K562 treated with DMSO at 1 percent for 48 hours (cell line): ENCODE data around the gene RPL39. TPM values are rescaled to one million over a fixed set of nuclear protein-coding genes. Genes with fewer than 3 reads are reported as not detected.

Experiments
- total RNA-seq: library from RNA; unstranded; fragments of 300-600 nt; gene quantifications from 2 replicates; pipeline ENCODE4 v1.2.3, GENCODE V29; 2022; ENCODE audit warnings: low replicate concordance; ENCODE audit errors: extremely low read depth

Gene RPL39
- 3,921 TPM in 1 of 2 replicates, not detected in the other for total RNA-seq

DNA sequence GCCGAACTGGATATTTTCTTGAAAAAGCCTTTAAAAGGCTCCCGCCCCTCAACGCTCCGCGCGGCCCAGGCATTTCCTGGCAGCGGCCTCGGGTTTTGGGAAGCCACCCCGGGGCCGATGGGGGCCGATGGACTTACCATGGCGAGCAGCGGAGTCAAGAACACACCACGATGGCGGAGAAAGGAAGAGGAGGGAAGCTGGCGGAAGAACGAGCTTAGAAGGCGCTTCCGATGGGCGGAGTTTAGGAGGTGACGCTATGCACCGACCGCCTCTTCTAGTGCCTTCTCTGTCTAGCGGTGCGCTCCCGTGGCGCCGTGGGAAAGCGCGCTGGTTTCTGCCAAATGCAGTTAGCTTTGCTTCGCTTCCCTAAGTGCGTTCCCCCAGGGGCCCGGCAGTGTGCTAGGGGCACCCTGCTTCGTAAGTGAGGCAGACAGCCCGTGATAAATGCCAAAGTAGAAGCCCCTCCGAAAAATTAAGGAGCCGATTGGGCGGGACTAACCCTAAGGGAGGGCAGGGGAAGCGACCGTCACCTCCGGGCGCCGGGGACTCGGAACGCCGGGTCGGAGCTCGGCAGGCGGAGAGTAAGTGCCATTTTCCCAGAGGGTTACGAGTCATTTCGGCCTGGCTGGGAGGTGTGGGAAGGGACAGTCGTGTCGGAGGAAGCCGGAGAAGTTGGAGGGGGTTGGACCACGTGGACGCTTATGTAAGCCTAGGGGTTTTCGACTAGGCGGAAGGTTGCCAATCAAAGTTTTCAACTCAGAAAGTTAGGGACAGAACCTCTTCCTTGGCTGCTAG, at the start of gene RPL39:
RPL39 (minus strand) TSS at position 194 of the 795 bp plus-strand sequence; CDS start at position 140, 54 bp downstream.

DNA sequence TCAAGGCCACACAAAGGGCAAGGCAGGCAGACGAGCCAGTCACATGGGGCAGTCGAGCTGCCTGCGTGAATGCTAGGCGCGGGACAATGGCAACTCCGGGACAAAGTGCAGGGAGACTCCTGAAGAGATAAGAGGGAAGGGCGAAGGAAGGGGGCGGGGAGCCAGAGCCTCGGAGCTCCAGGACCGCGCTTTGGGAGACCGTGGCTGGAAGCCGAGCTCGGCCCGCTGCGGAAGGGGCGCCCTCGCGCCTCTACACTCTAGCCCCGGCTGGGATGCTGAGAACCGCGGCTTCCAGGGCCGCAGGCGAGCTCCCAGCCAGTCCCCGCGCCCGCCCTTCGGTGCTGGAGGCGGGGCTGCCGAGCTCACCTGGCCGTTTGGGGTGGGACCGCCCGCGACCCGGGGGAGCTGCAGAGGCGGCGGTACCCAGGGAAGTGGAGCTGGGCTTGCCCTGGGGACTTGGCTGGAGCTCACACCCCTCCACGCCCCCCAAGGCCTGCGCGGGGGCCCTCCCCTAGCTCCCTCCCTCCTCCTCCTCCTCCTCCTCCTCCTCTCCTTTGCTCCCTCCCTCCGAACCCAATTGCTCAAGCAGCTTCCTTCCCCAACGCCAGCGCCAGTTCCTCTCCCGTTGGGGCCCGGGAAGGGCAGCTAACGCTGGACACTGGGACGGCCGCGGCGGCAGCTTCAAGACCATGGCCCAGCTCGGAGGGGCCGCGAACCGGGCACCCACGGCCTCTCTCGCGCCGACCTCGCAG, 33.3 kb downstream of the RPL39 start, which contains the start of gene SOWAHD:
SOWAHD (plus strand) TSS at position 610 of the 752 bp plus-strand sequence; CDS start at position 690, 80 bp downstream.

Other genes starting within 250 kb of the RPL39 start
- gene STEEP1, start 226.2 kb downstream of the RPL39 start, total RNA-seq: not detected in 2 replicates
- not detected in 2 replicates for gene UBE2A, start 217.1 kb downstream of the RPL39 start, total RNA-seq
- gene NKRF, start 185.2 kb downstream of the RPL39 start, total RNA-seq: not detected in 2 replicates
- gene SEPTIN6, start 98.5 kb downstream of the RPL39 start, total RNA-seq: not detected in 2 replicates
- gene SOWAHD, start 33.0 kb downstream of the RPL39 start, total RNA-seq: not detected in 2 replicates
- gene UPF3B, start 61.3 kb upstream of the RPL39 start, total RNA-seq: not detected in 2 replicates
- not detected in 2 replicates for gene RNF113A, start 80.1 kb upstream of the RPL39 start, total RNA-seq
- not detected in 2 replicates for gene NDUFA1, start 80.2 kb upstream of the RPL39 start, total RNA-seq
- not detected in 2 replicates for gene AKAP14, start 104.3 kb upstream of the RPL39 start, total RNA-seq
- not detected in 2 replicates for gene NKAP, start 152.1 kb upstream of the RPL39 start, total RNA-seq